Esophagus squamous epithelium (tissue), 4 donors: ENCODE data around the gene PRRT3.

ENCODE experiments used
- CTCF ChIP-seq, 6 experiments: fragments of 450-650 bp in 4 of 6; fragments of 200-600 bp in 2 of 6; sonication (generic) in 2 of 6; IDR thresholded peaks; one replicate each; pipeline ENCODE4 v1.5.1; 2016 to 2019; ENCODE audit warnings: antibody characterized with exemption in 6 of 6, mild to moderate bottlenecking in 4 of 6, moderate library complexity in 4 of 6
- POLR2A ChIP-seq, 4 donors: fragments of 450-650 bp; IDR thresholded peaks; one replicate each; pipeline ENCODE4 v1.6.1; 2017; ENCODE audit warnings: antibody characterized with exemption in 4 of 4, mild to moderate bottlenecking in 4 of 4, moderate library complexity in 3 of 4

GRCh38 chr3:9937486-9938238 is 14.5 kb downstream of the PRRT3 start:
- no peak for TF ChIP-seq CTCF (IDR thresholded peaks at IDR 0.05)
- no peak for TF ChIP-seq POLR2A (IDR thresholded peaks at IDR 0.05)
